Stimulated activated CD4-positive, alpha-beta T cell treated with anti-CD3 and anti-CD28 coated beads, TNF-alpha, amount 100 ng/mL, for 24 hours (primary cell): ENCODE results near the gene FOSL1.

Experiments used
- DNase-seq, 3 experiments: peaks; one replicate each; pipeline ENCODE4 v3.0.0-alpha.2; 2020; ENCODE audit warnings: low read depth in 3 of 3

Gene FOSL1

DNA sequence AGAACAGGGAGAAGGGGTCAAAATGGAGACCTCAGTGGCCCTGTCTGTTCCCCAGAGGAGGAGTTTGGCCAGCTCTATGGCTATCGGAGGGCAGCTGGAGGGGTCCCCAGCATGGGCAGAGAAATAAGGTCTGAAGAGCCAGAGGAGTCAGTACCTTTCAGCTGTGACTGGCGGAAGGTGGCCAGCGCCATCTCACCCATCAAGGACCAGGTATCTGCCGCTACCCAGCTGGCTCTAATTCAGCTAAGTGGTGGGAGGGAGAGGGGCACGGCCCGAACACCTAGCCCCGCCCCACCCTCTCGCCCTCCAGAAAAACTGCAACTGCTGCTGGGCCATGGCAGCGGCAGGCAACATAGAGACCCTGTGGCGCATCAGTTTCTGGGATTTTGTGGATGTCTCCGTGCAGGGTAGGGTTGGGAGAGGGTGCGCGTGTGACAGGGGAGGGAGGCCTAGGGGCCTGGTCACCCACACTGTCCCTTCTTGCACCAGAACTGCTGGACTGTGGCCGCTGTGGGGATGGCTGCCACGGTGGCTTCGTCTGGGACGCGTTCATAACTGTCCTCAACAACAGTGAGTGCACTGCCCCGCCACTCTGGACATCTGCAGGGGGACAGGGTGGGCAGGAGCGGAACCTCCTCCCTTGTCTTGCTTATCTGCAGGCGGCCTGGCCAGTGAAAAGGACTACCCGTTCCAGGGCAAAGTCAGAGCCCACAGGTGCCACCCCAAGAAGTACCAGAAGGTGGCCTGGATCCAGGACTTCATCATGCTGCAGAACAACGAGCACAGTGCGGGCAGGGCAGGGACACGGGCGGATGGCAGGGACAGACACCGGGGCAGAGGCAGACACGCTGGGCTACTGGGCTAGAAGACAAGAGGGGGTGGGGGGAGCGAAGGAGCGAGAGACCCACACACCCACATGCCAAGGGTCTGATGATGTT is 17.8 kb downstream of the FOSL1 start:
- DNase-seq = no peak

DNA sequence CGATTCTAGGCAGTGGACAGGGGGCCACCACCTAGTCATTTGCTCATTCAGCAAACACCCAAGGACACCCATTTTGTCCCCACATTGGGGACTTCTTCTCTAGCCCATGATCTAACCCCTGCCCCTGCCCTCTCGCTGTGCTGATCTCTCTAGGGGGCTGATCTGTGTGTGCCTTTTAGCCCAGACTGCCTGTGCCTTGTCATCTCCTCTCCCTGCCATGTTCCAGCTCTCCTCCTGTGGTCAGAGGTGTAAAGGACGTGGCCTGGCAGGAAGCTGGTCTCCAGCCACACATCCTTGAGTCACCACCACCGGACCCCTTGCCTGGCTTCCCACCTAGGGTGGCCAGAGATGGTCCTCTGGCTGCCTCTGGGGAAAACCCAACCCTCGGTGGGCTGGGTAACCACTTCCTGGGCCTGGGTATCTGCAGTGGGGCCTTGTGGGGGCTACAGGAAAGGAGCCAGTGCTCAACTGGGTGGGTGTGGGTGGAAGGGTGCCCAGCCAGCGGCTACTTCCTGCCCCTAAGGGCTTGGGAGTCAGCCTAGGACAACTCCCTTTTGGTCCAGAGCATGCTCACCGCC is 19.3 kb downstream of the FOSL1 start:
- DNase-seq = no peak

DNA sequence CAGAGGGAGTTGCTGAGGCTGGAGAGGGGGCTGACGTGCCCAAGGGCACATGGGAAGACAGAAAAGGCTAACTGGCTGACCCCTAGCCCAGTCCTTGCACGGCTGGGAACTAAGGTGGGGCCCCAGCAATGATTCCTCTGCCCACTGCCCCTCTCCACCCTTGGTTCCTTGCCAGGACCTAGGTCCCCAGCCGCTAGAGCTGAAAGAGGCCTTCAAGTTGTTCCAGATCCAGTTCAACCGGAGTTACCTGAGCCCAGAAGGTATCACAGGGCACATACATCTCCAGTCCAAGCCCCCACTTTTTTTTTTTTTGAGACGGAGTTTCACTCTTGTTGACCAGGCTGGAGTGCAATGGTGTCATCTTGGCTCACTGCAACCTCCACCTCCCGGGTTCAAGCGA is 20.2 kb downstream of the FOSL1 start:
- no peak for DNase-seq

DNA sequence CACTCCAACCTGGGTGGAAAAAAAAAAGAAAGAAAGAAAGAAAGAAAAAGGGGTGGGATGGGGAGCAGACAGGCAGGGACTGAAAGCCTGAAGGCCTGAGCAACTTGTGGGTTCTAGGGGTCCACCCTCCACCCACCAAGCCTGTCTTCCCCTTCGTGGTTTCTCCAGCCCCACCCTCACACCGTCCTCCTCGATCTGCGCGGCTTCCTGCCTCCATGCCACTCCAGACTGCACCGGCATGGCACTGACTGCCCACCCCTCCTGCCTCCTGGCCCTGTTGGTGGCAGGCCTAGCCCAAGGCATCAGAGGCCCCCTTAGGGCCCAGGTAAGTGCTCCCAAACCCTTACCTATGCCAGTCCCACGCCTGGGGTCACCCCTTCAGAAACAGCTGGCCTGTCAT is 20.6 kb downstream of the FOSL1 start, which contains the start of gene CTSW:
Gene CTSW, plus strand, starts transcription at position 221 of the 400 bp plus-strand sequence. Its CDS starts 18 bp downstream, at position 239.
- DNase-seq = no peak

DNA sequence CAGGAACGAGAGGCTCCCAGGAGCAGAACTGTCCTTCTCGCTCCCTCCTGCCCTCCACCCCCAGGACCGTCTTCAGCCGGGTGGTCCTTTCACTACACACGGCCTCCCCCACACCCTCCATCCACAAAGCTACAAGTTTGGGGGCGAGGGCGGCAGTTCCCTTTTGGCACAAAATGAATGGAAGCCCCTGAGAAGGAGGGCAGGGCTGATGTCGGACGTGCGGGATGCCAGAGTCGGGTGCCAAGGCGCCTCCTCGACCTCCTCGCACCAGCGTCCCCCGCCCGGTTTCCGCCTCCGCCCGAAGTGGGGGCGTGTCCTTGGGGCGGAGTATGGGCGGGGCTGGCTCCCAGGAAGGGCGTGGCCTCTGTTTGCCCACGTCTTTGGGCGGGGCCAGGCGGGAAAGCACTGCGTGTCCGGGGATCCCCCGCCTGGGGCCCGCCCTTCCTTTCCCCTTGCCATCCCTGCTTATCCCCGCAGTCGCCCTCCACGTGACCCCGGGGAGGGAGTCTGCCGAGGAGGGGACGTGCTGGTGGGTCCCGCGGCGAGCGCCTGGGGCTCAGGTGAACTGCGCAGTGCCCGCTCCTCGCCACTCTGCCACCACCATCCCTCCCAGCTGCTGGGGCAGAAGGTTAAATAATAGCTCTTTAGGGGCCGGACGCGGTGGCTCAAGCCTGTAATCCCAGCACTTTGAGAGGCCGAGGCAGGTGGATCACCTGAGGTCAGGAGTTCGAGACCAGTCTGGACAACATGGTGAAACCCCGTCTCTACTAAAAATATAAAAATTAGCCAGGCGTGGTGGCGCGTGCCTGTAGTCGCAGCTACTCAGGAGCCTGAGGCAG is 26.7 kb downstream of the FOSL1 start:
- peak; percentile 91 to 95 (median 95) for DNase-seq

DNA sequence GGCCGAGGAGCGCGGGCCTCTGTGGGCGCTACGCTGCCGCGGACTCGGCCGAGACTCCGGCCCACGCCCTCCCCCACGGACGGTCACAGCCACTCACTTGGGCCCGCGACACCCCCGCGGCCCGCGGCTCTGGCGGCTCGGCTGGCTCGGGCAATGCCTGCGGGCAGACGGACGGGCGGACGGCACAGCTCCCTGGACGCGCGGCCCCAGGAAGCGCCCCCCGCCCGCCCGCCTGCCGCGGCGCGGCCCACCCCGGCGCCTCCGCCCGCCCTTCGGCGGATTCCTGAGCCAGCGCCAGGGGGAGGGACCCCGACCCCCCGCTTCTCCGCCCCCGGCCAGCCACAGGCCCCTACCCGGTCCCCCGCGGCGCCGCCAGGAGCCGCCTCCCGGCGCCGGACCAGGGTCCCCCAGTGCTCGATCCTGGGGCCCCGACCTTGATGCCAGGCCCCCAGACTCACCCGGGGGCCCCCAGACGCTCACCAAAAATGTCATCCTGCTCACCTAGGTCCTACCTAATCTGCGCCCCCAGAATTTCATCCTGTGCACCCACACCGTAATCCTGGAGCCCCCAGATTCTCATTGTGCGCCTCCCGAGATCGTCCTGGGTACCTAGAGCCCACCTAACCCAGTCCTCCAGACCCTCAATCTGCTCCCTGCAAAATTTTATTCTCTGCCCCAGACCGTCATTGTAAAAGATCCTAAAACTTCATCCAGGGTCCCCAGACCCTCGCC is 27.4 kb downstream of the FOSL1 start, which contains the start of gene EFEMP2:
Gene EFEMP2, minus strand, starts transcription at position 215 of the 732 bp plus-strand sequence. CDS start 446 bp downstream, outside the sequence.
- DNase-seq = no peak

DNA sequence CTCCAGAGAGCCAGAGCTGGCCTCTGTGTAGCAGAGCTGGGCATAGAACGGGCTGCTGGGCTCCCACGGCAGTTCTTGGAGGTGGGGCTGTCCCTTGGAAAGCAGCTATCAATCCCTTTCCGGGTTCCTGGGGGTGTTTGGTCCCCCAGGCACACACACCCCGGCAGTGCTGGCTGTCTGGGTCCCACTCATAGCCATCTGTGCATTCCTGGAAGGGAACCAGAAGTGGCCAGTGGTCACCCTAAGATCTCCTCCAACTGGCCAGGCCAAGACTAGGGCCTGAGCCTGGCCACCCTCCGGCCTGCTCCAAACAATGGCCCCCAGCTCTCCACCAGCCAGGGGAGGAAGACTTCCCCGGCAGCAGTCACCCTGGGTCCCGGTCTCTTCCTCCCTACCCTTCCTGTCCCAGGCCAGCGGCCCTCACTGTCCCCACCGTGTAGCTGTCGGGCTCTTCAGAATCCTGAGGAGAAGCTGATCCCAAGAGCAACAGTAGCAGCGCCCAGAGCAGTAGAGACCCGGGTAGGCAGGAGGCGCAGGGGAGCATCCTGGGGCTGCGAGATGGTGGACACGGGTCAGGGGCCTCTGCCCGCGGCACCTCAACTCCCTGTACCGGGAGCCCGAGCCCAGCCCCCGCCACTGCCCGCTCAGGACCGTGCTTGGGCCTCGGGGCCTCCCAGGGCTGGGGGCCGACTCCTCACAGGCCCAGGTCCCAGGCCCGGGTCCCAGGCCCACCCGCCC is 28.2 kb downstream of the FOSL1 start:
- DNase-seq = no peak

DNA sequence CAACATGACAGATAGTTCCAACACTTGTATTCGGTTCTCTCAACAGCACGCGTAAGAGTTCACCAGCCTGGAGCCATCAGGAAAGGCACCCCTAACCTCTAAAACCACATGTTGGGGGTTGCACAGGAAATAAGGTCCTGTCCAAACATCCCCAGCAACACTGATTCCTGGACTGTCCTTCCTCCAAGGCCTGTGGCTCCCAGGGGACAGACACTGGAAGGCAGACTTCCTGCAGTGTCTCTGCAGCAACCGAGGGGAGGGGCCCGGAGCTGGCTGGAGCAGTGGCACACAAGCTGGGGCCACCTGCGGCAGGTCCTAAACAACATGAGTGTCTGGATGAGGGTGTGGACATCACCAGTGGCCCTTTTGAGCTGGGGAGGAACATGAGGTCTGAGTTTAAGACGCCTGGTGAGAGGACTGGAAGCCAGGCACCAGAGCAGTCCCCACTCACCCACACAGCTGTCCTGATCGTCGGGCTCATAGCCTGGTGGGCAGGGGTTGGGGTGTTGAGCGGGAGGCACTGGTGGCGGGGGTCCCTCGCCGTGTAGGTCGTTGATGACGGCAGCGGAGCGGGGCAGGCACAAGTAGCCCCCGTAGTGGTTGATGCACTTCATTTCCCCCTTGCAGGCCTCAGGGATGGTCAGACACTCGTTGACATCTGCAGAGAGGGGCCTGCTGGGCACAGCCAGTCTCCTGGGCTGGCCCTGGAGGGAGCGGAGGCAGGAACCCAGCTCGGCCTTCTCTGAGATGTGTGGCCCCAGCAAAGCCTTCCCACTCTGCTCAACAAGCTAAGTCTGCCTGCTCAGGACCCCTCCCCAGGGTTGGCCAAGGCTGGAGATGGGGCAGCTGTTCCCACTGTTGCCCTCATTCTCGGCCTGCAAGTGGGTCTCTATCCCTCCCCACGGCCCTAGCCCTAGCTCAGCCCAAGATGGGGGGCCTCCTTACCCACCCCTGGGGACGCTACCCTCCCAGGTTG is 29.2 kb downstream of the FOSL1 start:
- no peak for DNase-seq

DNA sequence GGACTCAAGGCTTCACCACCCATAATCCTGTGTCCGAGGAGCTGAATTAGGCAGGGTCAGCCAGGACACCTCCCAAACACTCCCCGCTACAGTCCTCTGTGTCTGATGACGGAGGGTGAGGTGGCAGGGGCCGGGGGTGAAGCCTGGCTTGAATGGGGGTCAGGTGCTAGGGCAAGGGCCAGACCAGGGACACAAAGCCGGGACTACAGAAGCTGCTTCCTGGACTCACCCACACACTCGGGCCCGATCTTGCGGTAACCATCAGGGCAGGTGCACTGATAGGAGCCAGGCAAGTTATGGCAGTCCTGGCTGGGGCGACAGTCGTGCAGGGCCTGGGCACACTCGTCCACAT is 29.9 kb downstream of the FOSL1 start:
- no peak for DNase-seq

DNA sequence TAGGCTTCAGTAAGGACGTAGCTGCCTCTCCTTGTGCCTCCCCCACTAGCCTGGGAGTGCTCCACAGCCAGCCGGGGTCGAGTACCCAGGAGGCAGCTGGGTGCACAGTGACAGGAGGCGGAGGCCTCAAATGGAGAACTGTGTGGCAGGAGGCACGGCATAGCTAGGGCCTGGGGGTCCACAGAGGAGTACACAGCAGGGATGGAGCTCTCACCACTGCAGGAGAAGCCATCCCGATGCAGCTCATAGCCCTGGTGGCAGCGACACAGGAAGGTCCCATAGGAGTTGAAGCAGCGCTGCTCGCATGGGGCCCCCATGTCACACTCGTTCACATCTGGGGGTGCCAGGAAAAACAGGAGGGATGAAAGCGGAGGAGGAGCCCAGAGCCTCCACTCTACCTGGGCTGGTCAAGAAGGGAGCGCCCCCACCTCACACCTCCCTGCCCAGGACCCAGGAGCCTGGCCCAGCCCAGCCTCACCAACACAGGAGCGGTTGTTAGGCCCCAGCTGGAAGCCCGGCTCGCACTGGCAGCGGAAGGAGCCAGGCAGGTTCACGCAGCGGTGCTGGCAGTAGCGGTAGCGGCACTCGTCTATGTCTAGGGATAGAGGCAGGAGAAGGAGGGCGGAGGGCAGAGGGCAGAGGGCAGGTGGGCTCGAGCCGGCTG is 30.4 kb downstream of the FOSL1 start:
- no peak for DNase-seq

DNA sequence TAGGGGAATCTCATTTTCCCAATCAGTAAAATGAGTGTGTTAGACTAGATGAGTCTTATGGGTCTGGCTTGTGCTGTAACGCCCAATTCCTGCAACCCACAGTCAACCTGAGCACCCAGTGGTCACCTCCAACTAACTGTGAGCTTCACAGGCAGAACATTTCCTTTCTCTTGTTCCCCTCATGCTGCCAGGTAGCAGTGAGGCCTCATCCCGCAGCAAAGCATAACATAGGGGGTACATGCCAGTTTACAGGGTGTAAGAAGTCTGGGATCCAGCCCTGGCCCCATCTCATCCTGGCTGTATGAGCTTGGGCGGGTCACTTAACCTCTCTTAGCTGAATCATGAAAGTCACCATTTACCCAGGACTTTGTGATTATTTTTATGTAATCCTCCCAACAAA is 31.3 kb downstream of the FOSL1 start:
- no peak for DNase-seq

DNA sequence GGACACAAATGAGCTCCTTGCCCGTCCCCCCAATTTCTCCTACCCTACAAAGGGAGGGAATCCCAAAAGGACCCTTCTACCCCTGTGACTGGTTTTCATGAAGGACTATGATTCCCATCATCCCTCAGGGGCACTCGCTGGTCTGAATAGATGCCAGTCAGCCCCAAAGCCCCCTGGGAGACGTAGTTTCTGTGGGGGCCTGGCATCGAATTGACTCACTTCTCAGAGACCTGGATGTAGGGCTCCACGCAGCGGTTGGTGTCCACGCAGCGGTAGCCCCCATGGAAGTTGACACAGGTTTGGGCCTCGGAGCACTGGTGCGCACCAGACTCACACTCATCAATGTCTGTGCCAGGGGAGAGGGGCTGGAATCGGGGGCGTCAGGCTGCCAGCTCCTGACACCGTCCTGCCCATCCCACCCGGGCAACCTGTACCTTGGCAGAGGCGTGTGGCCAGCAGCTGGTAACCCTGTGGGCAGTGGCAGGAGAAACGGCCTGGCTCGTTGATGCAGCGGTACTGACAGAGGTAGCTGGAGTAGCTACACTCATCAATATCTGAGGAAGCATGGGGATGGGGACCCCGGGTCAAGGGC is 32.0 kb downstream of the FOSL1 start:
- no peak for DNase-seq

DNA sequence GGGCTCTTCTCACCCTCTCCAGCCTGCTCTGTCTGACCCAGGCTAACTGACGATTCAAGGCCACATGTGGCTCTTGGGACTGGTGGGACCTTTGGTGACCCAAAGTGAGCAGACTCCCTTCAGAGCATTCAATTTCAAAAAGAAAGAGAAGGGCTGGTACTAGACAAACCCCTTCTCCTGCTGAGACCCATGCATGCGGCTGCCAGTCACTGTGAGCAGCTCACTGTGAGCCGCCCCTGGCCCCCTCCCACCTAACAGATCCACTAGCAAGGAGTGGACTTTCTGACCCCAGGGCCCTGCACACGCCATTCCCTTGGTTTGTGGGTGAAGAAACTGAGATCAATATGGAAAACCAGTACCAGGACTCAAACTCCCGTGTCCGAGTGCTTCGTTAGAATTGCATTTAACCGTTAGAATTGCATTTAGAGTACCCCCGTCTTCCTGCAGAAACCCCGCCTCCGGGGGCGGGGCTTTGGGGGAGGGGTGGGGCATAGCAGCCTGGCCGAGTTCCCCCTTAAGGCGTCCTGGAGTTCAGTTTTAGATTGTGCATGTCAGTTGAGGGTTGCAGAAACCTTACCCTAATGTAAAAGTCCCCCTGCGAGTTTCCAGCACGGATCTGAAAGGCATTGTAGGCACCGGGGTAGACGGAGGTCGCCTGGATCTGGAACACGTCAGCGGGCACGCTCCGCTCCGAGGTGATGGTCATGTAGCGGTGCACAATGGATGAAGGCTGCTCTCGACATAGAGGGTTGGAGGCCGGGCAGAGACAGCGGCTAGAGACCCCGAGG is 32.7 kb downstream of the FOSL1 start:
- DNase-seq = no peak

DNA sequence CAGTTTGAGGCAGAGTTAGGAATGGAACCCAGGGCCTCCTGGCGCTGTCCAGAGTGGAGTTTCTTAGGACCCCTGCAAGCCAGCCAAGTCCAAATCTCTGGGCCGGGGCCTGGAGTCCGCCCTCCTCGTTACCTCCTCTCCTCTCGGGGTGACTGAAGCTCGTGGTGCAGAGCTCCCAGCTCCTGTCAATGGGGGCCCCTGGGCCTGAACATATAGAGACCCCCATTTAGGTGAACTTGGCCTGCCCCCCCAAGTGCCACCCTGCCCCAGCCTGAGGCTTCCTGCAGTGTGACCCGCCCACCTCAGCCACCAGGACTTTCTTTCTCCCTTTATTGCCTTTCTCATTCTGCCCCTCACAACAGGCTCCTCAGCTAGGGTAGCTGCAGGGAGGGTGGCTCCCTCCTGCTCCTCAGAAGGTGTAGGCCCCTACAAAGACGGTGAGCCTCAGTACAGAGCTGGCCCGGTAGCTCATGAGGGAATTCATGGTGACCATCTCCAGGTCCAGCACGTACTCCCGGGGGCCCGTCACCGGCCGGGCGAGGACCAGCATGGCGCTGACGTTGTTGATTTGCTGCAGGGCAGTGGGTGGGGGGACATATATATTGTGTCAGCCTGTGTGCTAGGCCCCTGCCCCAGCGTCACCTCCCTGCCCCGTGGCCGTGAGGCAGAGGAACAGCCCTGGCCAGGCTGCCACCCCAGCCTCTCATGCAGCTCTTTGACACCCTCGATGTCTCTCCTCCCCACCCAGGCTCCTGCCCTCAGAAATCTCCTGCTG is 33.5 kb downstream of the FOSL1 start:
- DNase-seq = no peak

DNA sequence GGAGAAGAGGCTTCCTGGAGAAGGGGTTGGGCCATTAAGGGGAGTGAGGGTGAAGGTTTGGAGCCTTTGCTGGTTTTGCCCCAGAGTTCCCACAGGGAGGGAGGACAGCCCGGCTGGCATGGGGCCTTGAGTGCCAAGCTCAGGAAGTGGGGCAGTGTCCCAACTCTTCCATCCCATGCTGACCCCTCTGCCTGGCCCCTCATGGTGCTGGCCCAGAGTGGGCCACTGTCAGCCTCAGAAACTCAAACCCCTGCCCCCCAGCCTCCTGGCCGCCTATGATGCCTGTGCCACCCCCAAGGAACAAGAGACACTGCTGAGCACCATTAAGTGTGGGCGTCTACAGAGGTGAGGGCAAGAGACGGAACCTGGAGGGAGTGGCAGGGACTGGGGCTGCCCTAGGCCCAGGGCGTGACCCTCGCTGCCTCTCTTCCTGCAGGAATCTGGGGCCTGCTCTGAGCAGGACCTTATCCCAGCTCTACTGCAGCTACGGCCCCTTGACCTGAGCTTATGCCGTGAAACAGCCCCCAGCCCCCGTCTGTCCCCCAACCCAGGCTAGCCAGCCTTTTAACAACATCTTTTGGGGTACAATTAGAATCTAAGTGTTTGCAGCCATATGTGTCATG is 34.5 kb downstream of the FOSL1 start:
- DNase-seq = no peak

DNA sequence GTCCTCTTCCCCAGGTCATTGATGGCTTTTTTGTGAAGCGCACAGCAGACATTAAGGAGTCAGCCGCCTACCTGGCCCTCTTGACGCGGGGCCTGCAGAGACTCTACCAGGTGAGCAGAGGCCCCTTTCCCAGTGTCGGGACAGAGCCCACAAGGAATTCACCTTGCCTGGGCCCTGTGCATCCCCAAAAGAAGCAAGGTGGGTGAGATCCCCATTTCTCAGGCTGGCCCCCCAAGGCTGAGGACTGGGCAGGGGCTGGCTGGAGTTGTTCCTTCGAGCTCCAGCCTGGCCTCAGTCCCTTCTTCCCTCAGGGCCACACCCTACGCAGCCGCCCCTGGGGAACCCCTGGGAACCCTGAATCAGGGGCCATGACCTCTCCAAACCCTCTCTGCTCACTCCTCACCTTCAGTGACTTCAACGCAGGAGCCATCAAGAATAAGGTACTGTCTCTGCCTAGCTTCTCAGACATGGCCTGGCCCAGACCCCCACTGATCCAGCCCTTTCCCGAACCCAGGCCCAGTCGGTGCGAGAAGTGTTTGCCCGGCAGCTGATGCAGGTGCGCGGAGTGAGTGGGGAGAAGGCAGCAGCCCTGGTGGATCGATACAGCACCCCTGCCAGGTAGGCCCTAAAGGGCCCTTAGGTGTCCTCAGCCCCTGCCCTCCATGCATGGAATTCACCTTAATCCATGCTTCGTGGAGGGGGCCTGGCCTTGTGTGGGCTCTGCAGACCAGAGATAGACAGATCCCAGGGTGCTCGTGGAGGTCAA is 35.3 kb downstream of the FOSL1 start:
- no peak for DNase-seq
